PC-3 (cell line): Measurements from ENCODE around the gene IGSF8. TPM values are rescaled to one million over a fixed set of nuclear protein-coding genes. Genes with fewer than 3 reads are reported as not detected.

ENCODE experiments used
- ATAC-seq: fragments of 200-7000 bp; cut with Tn5 transposase; 2 replicates; pipeline ENCODE4 v1.9.1; 2020; ENCODE audit warnings: mild to moderate bottlenecking, moderate library complexity
- BruUV-seq: library from RNA; stranded (reverse); fragments of 400-500 nt; replicated peaks from 2 replicates; lab custom pipeline; 2021; lab: Mats Ljungman, UMichigan
- CTCF ChIA-PET: fragments of 300-600 bp; sonication (Branson Sonifier 250); formaldehyde crosslinking; loops from one replicate; lab custom pipeline; 2022; ENCODE audit warnings: antibody characterized with exemption; lab: Charles Lee
- POLR2A ChIA-PET: fragments of 300-600 bp; sonication (Branson Sonifier 250); formaldehyde crosslinking; loops from one replicate; lab custom pipeline; 2022; ENCODE audit warnings: antibody characterized with exemption; ENCODE audit not compliant: unreplicated experiment; lab: Charles Lee
- DNase-seq: peaks from one replicate; pipeline ENCODE4 v3.0.0-alpha.2; 2015
- H2AFZ ChIP-seq: fragments of 300-600 bp; sonication (generic); 2 replicates; pipeline ENCODE4 v1.6.0; 2016; ENCODE audit warnings: antibody characterized with exemption, low read length
- H3F3A ChIP-seq: fragments of 300-600 bp; sonication (generic); one replicate; pipeline ENCODE4 v1.6.0; 2017; ENCODE audit warnings: antibody characterized with exemption, low read length, control low read depth, mild to moderate bottlenecking; ENCODE audit not compliant: unreplicated experiment
- H3K27ac ChIP-seq: fragments of 300-600 bp; sonication (generic); 2 replicates; pipeline ENCODE4 v1.5.1; 2016; ENCODE audit warnings: mild to moderate bottlenecking, low read length
- H3K27me3 ChIP-seq: fragments of 300-600 bp; sonication (generic); 2 replicates; pipeline ENCODE4 v1.6.1; 2016; ENCODE audit warnings: low read length, mixed read lengths
- H3K36me3 ChIP-seq: fragments of 300-600 bp; sonication (generic); 2 replicates; pipeline ENCODE4 v1.6.1; 2016; ENCODE audit warnings: low read depth, mixed run types, low read length, mixed read lengths
- H3K4me1 ChIP-seq: fragments of 300-600 bp; sonication (generic); 2 replicates; pipeline ENCODE4 v1.5.1; 2016; ENCODE audit warnings: low read length; ENCODE audit not compliant: insufficient read depth
- H3K4me2 ChIP-seq: fragments of 300-600 bp; sonication (generic); 2 replicates; pipeline ENCODE4 v1.6.0; 2016; ENCODE audit warnings: low read length
- H3K4me3 ChIP-seq: fragments of 300-600 bp; sonication (generic); 2 replicates; pipeline ENCODE4 v1.5.1; 2016; ENCODE audit warnings: mild to moderate bottlenecking, low read length, mixed read lengths
- H3K79me2 ChIP-seq: fragments of 300-600 bp; sonication (generic); 2 replicates; pipeline ENCODE4 v1.6.1; 2017; ENCODE audit warnings: low read length, mixed read lengths
- H3K9ac ChIP-seq: fragments of 300-600 bp; sonication (generic); 2 replicates; pipeline ENCODE4 v1.6.0; 2016; ENCODE audit warnings: mild to moderate bottlenecking, low read length
- H3K9me2 ChIP-seq: fragments of 300-600 bp; sonication (generic); replicated peaks from 2 replicates; pipeline ENCODE4 v1.6.1; 2016; ENCODE audit warnings: mixed run types, low read length, mixed read lengths
- H3K9me3 ChIP-seq: fragments of 300-600 bp; sonication (generic); 2 replicates; pipeline ENCODE4 v1.6.1; 2016; ENCODE audit warnings: low read length, mixed read lengths
- H4K20me1 ChIP-seq: fragments of 300-600 bp; sonication (generic); 2 replicates; pipeline ENCODE4 v1.6.1; 2016; ENCODE audit warnings: low read length, mixed read lengths
- EZH2 ChIP-seq: fragments of 300-600 bp; sonication (generic); IDR thresholded peaks from one replicate; pipeline ENCODE4 v1.6.1; 2017; ENCODE audit warnings: antibody characterized with exemption, mild to moderate bottlenecking, low read length; ENCODE audit not compliant: unreplicated experiment
- EZH2phosphoT487 ChIP-seq: fragments of 300-600 bp; sonication (generic); IDR thresholded peaks from 2 replicates; pipeline ENCODE4 v1.6.1; 2018; ENCODE audit warnings: mild to moderate bottlenecking, antibody characterized with exemption, low read length, borderline replicate concordance
- intact Hi-C: fragments of 100-400 bp; cut with micrococcal nuclease; formaldehyde crosslinking; loops from 2 replicates; pipeline ENCODE4 v1.9.0; 2023
- total RNA-seq: library from RNA; depleted of rRNA; stranded (reverse); fragments of >200 nt; gene quantifications from 2 replicates; pipeline ENCODE4 v1.2.3, GENCODE V29; 2014
- TF ChIP-seq, protein P1 (sequence below): fragments of 300-600 bp; sonication (generic); conservative IDR thresholded peaks from 2 replicates; pipeline ENCODE4 v1.5.1; 2017; ENCODE audit warnings: antibody characterized with exemption, low read depth, mild to moderate bottlenecking, low read length

IGSF8 gene
- total RNA-seq, 1 experiment from 2014 or later = 37.1 TPM

DNA sequence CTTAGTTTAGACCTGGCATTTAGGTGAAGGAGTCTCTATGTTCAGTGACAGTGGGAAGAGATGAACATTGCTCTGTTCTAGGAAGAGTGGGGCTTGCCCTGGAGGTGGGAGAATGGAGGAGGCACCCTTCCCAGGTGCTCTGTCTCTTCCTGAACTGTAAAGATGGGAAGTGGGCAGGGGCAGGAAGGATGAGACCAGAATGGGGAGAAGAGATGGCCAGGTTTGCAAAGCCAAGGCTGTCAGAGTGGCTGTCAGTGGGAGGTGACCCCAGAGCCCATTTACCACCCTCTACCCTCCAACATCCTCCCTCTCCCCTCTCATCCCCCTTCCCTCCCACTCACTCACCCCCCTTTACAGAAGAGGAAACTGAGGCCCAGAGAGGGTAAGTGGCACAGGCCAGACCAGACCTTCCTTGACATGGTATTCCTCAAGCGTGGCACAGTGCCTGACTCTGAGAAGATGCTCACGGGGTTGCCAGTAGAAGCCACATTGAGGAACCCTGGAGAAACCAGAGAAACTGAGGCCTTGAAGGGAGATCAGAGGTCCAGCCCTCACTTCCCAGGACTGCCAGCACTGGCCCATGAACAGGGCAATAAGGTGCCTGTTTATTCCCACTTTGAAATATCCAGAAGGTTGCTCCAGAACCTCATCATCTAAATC lies 1.4 kb upstream of the IGSF8 start:
- Histone ChIP-seq H3K36me3 (no peaks in the 10 kb centered on the region), H3K9me3 (no peaks in the 10 kb centered on the region), H3K4me2 (peak overlapping the region; percentile 99; the same call in 1 of the 2 replicates), H3K9me2 (no peaks in the 10 kb centered on the region), H3K4me1 (peaks cover 31% of the 10 kb centered on the region), H3K27ac (no peak overlapping the region), H3K9ac (no peak overlapping the region), H3K79me2 (0 out of 2 replicates have a peak, but pooled peaks cover 7% of the 10 kb centered on the region), H3K4me3 (no peak overlapping the region), H2AFZ (no peak overlapping the region; the same call in 1 of the 2 replicates), H4K20me1 (no peaks in the 10 kb centered on the region), H3K27me3 (no peaks in the 10 kb centered on the region), H3F3A (no peaks in the 10 kb centered on the region)
- POLR2A ChIA-PET = no interaction called here
- CTCF ChIA-PET = interaction anchor here (0.5 to 2.3 kb wide), 7 partner anchors 49 to 192 kb away, joined by 3 to 26 read pairs (median 7); no protein-coding TSS in a partner anchor
- ATAC-seq (no peak), DNase-seq (no peak)
- no TSS peak for BruUV-seq
- intact Hi-C loops = loop anchor here (1.0 to 2.0 kb wide), 2 partner anchors 60 to 185 kb away; partner anchors contain the start of gene PEX19
- TF ChIP-seq, protein P1, sequence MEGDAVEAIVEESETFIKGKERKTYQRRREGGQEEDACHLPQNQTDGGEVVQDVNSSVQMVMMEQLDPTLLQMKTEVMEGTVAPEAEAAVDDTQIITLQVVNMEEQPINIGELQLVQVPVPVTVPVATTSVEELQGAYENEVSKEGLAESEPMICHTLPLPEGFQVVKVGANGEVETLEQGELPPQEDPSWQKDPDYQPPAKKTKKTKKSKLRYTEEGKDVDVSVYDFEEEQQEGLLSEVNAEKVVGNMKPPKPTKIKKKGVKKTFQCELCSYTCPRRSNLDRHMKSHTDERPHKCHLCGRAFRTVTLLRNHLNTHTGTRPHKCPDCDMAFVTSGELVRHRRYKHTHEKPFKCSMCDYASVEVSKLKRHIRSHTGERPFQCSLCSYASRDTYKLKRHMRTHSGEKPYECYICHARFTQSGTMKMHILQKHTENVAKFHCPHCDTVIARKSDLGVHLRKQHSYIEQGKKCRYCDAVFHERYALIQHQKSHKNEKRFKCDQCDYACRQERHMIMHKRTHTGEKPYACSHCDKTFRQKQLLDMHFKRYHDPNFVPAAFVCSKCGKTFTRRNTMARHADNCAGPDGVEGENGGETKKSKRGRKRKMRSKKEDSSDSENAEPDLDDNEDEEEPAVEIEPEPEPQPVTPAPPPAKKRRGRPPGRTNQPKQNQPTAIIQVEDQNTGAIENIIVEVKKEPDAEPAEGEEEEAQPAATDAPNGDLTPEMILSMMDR = no peak
- TF ChIP-seq EZH2 (no peak), EZH2phosphoT487 (no peak)

DNA sequence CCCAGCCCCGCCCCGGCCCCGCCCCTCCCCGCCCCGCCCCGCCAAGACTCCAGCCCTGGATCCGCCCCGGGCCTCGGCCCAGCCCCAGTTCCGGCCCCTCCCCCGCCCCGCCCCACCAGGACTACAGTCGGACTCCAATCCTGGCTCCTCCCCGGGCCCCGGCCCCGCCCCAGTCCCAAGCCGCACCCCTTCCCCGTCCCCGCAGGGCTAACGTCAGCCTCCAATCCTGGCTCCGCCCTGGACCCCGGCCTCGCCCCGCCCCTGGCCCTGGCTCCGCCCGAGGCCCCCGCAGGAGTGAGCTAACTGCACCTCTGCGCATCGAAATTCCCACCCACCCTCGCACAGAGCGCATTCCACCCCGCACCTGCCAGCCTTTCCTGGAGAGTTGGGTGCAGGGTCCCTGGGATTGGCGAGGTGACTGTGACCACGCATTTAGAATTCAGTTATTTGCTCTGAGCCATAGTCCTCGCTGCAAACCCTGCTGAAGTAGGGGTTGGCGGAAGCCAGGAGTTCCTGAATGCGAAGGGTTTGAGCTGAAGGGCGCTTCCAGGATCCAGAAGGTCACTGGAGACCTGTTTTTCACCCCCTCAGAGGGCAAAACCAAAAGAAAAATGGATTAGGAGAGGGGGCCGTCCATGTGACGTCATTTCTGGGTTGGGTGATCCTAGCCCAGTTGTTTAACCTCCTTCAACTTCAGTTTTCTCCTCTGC lies 588 bp upstream of the IGSF8 start:
- TF ChIP-seq EZH2phosphoT487 = no peak
- TF ChIP-seq, protein P1 = no peak
- TF ChIP-seq EZH2 = no peak
- peak overlapping the region; percentile 99 for H3K4me2 ChIP-seq
- intact Hi-C loops = loop anchor here (2.0 kb wide), 1 partner anchor 186 kb away; the partner anchor contains the start of gene PEX19
- 0 out of 2 replicates have a peak overlapping the region, but pooled peaks have one; percentile 10 for H3K27ac ChIP-seq
- no peaks in the 10 kb centered on the region for H3K36me3 ChIP-seq
- no peaks in the 10 kb centered on the region for H3F3A ChIP-seq
- peak overlapping the region; percentile 77 for H3K4me3 ChIP-seq
- POLR2A ChIA-PET = interaction anchor here (0.6 to 0.7 kb wide), 2 partner anchors 278 to 1067 kb away, joined by 3 to 5 read pairs; partner anchors contain the start of gene PPOX
- H3K27me3 ChIP-seq = no peaks in the 10 kb centered on the region
- peak overlapping the region; percentile 42 for H3K9ac ChIP-seq
- H2AFZ ChIP-seq = peak overlapping the region; percentile 99
- no peaks in the 10 kb centered on the region for H3K9me2 ChIP-seq
- DNase-seq (peak; percentile 96), ATAC-seq (peak; percentile 81)
- H4K20me1 ChIP-seq = no peaks in the 10 kb centered on the region
- no peaks in the 10 kb centered on the region for H3K9me3 ChIP-seq
- peaks cover 31% of the 10 kb centered on the region for H3K4me1 ChIP-seq
- CTCF ChIA-PET = interaction anchor here (1.2 to 2.1 kb wide), 2 partner anchors 121 to 153 kb away, joined by 6 to 9 read pairs; no protein-coding TSS in a partner anchor
- BruUV-seq = TSS peak; percentile 71
- H3K79me2 ChIP-seq = 0 out of 2 replicates have a peak, but pooled peaks cover 7% of the 10 kb centered on the region
